DMS153 treated with DMSO at 0.1 percent for 48 hours (cell line): ENCODE measurements around the gene CREBRF.
"Not testable (repeated sequence)": the region's sequence is repeated elsewhere in the genome, so short reads cannot be mapped to it uniquely, and the experiment has no call there.

Source experiments
- DNase-seq: peaks from one replicate; lab custom pipeline; 2025; ENCODE audit not compliant: unreplicated experiment; lab: John Stamatoyannopoulos, UW

The CREBRF gene, protein sequence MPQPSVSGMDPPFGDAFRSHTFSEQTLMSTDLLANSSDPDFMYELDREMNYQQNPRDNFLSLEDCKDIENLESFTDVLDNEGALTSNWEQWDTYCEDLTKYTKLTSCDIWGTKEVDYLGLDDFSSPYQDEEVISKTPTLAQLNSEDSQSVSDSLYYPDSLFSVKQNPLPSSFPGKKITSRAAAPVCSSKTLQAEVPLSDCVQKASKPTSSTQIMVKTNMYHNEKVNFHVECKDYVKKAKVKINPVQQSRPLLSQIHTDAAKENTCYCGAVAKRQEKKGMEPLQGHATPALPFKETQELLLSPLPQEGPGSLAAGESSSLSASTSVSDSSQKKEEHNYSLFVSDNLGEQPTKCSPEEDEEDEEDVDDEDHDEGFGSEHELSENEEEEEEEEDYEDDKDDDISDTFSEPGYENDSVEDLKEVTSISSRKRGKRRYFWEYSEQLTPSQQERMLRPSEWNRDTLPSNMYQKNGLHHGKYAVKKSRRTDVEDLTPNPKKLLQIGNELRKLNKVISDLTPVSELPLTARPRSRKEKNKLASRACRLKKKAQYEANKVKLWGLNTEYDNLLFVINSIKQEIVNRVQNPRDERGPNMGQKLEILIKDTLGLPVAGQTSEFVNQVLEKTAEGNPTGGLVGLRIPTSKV

DNA sequence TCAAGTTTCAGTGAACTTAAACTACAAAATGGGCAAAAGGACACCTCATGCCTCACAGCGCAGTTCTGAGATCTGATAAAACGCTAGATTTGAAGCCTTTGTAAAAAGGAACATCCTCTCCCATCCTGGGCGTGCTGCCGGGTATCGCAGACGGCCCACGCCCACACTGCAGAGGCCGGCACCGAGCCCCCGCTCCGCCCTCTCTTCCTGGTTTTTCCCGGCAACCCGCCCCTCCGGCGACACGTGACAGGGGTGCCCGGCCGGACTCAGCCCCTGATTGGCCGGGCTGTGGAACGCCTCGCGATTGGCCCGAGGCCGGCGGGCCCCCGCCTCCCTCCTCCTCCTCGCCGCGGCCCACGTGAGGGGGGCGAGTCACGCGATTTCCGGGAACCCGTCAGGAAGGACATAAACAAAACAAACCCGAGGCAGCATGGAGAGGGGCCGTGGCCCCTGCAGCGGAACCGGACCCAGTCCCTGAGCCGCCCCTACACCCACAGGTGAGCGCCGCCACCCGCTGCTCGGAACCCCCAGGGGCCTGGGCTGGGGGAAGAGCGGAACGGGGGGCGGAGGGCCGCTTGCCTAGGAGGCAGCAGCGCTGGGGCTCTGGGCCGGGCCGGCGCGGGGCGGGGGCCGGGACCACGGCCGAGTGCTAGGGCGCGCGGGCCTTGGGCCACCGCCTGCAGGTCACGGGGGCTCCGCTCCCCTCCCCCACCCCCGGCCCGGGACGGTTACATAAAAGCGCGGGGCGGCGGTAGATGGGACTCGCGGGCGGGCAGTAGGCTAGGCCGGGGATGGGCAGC is at the start of gene CREBRF:
Gene CREBRF (plus strand): TSS at position 370 of the 800 bp plus-strand sequence. CDS start 24,424 bp downstream, outside the sequence.
- DNase-seq = peak; percentile 56

DNA sequence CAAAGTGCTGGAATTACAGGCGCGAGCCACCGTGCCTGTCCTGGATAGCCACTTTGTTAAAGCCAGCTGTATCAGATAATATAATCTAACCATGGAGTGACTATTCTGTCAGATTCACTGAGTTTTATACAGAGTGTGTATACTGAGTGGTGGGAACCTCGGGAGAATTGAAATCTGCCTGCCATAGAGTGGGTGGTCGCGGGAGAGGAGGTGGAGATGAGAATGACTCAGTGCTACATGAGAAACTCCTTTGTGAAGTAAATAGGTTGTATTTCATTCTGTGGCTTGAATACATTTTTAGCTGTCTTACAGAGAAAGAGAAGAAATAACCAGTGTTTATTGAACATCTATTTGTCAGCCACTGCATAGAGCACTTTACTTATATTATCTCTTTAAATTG is 46.1 kb upstream of the CREBRF start:
- no peak for DNase-seq

DNA sequence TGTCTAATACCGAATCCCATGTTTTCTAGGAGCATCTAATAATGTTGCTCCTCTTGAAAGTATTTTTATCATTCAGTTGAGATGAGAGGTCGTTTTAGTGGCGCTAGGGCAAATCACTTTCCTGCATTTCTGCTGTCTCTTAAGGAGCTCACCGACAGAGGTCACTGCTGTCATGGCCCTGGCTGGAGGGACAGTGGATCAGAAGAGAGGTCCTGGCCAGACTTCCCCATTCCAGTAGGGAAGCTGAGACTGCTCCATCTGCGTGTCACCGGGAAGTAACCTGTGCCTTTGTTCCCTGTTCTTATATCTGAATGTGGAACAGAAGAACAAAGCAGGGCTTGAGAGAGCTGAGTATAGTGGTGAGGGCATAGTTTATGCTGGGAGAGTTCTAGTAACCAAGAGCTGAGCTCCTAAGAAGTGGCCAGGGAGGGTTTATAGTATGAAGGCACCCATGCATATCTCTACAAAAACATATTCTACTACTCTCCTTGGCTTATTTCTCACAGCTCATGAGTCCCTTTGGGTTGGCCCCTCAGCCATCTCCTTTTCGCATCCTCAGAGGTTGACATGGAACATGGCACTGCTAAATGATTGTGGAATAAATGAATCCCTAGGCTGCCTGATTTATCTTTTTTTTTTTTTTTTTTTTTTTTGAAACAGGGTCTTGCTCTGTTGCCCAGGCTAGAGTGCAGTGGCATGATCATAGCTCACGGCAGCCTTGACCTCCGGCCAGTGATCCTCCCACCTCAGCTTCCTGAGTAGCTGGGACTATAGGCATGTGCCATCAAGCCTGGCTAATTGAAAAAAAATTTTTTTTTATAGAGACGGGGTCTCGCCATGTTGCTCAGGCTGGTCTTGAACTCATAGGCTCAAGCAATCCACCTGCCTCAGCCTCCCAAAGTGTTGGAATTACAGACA is 45.3 kb upstream of the CREBRF start:
- DNase-seq = no peak

DNA sequence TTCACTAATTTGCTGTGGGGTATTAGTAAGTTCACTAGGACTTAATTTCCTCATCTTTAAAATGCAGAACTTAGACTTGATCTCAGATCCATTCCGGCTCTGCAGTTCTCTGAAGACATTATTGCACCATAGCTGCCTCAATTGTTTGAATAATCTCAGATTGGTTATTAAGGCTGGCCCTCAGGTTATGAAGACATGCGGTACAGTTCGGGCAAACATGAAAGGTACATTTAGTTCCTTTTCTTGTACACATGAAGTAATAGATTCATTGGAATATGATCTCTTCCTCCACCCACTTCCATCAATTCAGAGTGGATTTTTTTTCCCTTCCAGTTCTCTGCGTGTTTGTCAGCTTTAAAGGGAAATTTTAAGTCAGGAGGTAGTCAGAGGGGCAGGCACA is 44.6 kb upstream of the CREBRF start:
- DNase-seq = no peak

DNA sequence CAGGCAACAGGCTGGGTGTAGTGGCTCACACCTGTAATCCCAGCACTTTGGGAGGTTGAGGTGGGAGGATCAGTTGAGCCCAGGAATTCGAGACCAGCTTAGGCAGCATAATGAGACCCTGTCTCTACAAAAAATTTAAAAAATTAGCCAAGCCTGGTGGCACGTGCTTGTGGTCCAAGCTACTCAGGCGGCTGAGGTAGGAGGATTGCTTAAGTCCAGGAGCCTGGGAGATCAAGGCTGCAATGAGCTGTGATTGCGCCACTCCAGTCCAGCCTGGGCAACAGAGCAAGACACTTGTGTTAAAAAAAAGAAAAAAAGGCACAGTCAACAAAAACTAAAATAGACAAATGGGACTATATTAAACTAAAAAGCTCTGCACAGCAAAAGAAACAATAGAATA is 43.3 kb upstream of the CREBRF start:
- no peak for DNase-seq

DNA sequence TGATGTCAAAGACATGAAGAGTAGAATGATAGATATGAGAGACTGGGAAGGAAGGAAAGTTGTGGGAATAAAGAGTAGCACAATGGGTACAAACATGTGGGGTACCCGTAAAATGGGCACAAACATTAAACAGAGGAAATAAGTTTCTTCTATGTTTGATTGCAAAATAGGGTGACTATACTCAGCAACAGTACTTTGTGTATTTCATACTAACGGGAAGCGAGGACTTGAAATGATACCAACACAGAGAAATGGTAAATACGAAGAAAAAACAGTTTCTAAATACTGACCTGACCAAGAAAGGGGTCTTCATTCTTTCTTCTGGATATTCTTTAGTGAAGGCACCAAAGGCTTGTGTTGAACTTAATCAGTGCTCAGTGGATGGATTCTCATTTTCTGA is 41.5 kb upstream of the CREBRF start:
- DNase-seq = no peak

DNA sequence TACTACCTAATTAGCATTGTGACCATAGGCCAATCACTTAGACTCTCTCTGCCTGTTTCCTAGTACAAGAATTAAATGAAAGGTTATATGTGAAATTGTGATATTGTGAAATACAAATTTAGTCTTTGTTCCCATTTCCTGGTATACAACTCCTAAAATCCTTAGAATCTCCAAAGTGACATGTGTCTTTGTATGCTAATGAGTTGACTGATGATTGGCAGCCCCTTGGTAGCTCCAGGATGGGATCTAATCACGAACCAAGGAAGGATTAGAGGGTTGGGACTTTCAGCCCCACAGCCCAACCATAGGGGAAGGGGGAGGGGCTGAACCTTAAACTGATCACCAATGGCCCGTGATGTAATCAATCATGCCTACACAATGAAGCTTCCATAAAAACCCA is 41.0 kb upstream of the CREBRF start:
- no peak for DNase-seq

DNA sequence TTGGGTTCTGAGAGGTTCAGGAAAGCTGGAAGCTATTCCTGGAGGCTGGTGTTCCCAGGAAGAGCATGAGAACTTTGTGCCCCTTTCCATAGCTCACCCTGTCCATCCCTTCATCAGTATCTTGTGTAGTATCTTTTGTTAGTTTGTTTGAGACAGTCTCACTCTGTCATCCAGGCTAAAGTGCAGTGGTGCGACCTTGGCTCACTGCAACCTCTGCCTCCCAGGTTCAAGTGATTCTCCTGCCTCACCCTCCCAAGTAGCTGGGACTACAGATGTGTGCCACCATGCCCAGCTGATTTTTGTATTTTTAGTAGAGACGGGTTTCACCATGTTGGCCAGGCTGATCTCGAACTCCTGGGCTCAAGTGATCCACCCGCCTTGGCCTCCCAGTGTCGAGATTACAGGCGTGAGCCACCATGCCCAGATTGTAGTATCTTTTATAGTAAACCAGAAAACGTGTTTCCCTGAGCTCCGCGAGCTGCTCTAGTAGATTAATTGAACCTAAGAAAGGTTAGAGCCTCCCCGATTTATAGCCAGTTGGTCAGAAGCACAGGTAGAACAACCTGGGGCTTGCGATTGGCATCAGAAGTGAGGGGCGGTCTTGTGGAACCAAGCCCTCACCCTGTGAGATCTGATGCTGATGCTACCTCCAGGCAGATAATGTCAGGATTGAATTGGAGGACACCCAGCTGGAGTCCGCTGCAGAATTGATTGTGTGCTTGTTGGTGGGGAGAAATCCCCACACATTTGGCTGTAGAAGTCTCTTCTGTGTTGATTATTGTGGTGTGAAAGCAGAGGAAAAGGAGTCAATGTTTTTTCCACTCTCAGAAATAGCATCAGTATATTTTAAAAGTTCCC is 40.3 kb upstream of the CREBRF start:
- DNase-seq = no peak

DNA sequence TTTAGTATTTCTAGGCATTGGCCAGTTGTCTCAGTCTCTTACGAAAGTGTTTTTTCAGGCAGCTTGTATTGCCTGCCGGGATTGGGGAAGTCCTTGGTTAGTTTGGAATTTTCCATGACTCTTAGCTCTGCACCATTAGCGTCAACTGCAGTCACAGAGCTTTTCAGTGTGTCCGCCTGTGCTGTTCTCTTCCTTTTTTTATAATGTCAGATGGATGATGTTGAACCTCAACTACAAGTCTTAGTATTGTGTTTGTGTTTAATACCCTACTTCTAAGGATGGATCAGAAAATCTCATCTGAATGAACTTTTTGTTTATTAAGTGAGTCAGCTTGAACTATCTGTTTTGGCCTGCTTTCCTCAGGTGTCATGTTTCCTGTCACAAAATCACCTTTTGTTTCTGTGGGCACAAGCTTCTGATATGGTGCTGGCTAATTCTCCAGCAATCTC is 39.5 kb upstream of the CREBRF start:
- DNase-seq = no peak

DNA sequence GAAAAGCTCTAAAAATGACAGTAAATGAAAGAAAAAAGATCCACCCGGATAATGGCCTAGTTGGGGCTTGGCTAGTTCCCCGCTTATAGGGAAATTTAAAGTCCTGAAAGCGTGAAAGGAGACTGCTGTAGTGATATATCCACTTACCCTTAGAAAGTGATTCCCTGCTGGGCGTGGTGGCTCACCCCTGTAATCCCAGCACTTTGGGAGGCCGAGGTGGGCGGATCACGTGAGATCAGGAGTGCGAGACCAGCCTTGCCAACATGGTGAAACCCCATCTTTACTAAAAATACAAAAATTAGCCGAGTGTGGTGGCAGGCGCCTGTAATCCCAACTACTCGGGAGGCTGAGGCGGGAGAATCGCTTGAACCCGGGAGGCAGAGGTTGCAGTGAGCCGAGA is 39.1 kb upstream of the CREBRF start:
- not testable (repeated sequence) for DNase-seq

DNA sequence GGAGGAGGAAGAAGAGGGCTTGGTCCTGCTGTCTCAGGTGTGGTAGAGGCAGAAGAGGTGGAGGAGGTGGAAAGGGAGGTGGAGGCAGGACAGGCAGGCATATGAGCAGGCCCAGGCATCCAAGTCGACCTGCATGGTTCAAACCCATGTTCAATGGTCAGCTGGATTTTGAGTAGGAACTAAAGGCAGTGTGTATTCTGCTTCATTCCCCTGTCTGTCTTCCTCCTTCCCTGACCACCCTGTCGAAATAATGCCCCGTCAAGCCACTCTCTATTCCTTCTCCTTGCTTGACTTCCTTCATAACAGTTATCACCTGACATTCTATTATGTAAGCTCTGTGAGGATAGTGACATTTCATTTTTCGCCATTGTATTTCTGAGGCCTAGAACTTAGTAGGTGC is 37.8 kb upstream of the CREBRF start:
- no peak for DNase-seq

DNA sequence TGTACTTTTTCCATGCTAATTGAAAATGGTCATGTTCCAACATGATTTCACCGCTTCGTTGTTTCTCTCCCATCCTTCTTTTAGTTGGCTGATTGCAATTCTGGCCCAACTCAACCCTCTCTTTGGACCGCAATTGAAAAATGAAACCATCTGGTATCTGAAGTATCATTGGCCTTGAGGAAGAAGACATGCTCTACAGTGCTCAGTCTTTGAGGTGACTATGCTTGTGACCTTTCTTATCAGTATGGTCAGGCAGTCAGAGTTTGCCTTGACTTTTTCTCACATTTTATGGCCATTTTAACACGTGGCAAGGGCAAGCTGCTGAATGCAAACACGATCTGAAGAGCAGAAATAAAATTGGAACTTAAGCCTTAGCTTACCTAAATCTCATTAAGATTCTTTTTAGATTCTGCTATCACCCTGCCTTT is 36.0 kb upstream of the CREBRF start:
- DNase-seq = no peak

DNA sequence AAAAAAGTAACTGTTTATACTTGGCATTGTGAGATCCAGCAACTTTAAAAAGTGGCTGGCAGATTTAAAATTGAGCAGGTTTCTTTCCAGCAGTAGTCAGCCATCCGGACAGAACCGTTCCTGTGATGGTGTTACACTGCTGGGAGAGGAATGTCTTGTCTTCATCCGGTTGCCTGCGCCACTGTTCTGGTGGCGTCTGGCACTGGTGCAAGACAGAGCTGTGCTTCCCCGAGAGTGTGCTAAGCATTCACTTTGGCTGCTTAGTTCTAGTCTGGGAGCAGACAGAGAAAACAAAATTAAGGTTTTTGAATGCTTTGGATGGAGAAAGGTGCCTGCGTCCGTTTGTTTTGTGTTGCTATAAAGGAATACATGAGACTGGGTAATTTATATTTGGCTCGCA is 35.5 kb upstream of the CREBRF start:
- no peak for DNase-seq

DNA sequence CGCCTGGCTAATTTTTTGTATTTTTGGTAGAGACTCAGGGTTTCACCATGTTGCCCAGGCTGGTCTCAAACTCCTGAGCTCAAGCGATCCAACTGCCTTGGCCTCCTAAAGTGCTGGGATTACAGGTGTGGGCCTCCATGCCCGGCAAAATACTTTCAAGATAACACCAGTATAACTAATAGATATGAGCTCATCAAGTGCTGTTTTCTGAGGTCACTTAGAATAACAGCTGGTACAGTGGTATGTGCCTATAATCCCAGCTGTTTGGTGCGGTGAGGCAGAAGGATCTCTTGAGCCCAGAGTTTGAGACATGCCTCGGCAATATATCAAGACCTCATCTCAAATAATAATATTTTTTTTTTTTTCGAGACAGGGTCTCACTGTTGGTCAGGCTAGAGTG is 30.5 kb upstream of the CREBRF start:
- DNase-seq = no peak

DNA sequence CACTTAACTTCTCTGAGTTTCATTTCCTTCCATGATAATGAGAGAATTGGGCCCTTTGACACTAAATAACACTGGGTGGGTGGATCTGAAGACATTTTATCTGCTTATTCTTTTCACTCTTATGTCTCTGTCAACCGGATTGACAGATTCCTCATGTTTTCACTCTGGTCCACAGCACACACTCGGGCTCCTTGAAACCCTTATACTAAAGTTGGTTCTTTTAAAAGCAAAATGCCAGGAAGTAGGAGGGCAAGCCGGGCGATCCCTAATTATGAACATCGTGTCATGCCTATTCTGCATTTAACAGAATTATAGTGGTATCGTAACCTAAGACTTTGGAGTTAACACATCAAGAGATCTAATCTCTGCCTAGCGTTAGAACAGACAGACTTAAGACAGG is 28.2 kb upstream of the CREBRF start:
- no peak for DNase-seq

DNA sequence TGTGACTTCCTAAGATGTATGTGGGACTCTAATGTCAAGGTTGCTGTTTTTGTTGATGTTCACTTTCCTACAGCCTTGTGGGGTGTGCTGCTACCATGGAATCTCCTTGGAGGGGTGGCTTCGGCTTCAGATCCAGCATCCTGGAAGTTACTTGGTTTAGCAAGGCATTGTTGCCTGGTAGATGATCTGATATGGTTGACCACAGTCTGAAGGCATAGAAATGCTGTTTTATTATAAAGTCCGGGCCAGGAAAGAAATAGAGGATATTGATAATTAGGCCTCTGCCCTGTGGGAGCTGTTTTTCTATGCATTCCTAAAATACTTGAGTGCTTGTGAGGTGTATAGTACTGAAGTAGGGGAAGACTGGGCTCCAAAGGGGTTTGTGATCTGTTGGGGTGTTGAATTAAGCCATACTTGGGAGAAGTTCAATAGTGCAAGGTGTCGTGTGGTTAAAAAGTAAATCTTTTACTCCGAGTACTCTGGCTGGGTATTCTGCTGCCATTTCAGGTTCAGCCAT is 27.3 kb upstream of the CREBRF start:
- no peak for DNase-seq

DNA sequence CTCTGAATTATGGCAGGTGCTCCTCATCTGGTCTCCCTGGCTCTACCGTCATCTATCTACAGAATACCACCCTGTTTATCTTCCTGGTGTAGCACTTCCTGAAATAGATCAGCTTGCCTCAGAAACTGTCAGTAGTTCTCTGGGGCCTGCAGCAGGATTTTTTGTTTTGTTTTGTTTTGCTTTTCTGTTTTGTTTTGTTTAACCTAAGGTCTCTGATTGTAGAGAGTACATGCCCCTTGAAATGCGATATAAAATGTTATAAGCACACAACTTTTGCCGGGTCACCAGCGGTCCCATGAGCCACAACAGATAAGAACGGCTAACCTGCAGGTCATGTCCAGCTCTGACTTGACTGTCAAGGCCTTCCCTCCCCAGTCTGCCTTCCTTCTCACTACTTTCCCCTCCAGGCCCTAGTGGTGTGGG is 26.6 kb upstream of the CREBRF start:
- no peak for DNase-seq

DNA sequence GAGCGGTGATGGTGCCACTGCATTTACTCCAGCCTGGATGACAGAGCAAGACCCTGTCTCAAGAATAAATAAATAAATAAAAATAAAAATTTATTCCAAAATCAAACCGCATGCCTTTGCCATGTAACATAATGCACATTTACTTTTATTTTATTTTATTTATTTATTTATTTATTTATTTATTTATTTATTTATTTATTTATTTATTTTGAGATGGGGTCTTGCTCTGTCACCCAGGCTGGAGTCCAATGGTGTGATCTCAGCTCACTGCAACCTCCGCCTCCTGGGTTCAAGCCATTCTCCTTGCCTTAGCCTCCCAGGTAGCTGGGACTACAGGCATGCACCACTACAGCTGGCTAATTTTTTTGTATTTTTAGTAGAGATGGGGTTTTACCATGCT is 24.1 kb upstream of the CREBRF start:
- not testable (repeated sequence) for DNase-seq

DNA sequence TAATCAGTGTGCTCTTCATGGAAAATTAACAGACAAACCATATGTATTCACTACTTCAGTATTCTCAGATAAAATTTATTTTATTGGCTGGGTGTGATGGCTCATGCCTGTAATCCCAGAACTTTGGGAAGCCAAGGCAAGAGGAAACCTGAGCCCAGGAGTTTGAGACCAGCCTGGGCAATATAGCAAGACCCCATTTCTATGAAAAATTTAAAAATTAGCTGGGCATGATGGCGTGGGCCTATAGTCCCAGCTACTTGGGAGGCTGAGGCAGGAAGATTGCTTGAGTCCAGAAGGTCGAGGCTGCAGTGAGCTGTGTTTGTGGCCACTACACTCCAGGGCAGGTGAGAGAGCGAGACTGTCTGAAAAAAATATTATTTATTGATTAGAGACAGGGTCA is 23.4 kb upstream of the CREBRF start:
- no peak for DNase-seq

DNA sequence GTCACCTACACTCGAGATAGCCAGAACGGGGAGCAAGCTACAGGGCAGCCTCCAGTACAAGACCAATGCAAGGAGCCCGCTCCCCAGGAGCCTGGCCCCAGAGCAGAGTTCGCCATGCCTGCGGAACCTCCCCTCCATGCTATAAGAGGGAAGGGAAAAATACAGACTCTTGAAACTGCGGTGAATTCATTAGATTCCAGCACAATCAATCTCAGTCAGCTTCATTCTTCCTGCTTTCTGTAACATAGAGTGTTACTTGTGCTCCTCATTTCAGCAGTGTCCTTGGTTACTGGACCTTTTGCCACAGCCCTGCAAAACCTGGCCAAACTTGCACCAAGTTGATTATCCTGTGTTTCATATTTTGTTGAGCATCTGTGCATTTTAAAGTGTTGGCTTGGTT is 22.2 kb upstream of the CREBRF start:
- DNase-seq = no peak
